GDM1 (cell line): ENCODE measurements around the gene FAM53A.

Source experiments
- DNase-seq: peaks from one replicate; lab custom pipeline; 2025; lab: John Stamatoyannopoulos, UW

Gene FAM53A

DNA sequence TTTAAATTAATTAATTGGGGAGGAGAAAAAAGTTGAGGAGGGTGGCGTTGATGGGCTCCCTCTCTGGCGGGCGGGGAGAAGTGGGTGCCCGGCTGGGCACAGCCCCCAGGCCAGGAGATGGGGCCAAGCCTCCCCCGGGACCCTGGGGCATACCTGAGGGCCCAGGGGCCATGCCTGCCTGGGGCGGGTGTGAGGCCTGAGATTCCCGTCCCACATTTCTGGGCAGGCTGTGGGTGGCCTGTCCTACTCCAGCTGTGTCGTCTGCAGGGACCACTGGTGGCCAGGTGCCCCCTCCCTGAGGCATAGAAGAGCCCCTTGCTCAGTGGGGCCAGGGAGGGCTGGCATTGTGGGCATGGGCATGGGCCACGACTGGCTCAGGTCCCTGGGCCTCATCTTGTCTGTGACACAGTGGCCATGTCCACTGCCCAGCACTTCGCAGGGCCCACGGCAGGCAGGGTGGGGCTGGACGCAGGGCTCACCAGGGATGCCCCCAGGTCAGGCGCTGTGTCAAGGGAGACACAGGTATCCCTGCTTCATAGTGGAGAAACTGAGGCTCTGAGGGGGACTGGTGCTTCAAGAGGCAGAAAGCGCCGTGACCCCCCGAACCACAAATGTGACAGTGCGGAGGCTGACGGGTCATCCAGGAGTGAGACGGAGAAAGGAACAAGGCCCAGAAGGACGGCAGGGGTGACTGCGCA, 60.1 kb downstream of the FAM53A start:
- DNase-seq, result no peak

DNA sequence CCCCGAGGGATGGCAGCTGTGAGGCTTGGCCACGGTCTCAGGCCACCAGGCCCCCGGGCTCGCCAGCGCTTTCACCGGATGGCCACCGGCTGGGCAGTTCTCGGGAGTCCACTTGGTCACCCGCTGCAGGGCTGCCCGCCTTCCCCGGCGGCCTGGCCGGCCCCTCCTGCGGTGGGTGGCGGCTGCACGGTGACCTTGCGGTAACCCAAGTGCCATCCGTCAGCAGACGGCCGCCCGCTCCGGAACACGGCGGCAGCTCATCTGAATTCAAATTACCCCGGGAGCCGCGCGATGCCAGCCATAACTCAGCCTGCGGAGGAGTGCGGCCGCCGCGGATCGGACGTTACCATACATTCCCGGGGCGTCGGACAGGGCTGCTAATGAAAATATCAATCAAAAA, 60.7 kb downstream of the FAM53A start:
- no peak for DNase-seq

DNA sequence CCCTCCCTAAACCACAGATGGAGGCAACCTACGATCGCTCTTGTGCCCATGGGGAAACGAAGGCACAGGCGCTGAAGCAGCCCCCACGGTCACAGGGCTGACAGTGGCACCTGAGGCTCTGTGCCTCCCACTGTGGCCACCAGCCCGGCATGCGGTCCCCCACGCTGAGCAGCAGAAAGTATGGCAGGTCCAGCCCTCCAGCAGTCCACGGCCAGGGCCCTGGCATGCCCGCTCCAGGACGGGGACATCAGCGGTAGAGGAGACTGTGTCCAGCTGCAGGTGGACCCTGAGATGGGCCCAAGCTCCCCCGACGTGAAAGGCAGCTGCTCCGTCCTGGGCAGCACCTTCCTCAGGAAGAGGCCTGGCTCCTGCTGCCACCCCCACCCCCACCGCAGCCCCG, 61.2 kb downstream of the FAM53A start:
- no peak for DNase-seq

DNA sequence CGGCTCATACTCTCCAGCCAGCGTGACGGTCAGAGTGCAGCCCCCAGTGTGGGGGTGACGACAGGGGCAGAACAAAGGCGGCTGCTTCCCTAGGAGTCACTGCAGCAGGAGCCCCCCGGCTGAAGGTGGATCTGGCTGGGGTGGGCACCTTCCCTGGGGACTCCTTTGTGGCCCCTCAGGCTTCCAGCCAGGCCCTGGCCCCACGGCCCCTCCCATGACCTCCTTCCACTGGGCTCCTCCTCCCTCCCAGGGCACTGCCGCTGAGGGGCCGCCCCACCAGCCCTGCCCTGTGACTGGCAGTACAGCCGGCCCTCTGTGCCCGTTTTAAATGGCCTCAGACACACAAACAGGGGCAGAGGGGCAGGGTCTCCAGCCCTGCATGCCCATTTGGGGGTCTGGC, 61.9 kb downstream of the FAM53A start:
- no peak for DNase-seq

DNA sequence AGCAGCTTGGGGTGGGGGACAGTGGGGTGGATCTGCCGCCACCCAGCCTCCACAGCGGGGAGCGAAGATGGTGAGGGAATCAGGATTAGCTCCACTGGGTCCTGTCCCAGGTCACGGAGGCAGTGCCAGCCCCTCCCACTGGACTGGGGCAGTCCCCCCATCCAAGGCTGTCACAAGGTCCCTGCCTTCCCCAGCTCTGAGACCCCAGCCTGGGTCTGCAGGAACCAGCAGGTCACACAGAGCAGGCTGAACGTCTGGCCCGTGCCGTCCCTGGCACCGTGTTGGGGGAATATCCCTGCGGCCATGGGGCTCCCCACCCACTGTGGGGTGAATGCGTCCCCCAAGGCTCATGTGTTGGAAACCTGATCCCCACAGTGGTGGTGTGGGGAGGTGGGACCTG, 62.6 kb downstream of the FAM53A start:
- no peak for DNase-seq

DNA sequence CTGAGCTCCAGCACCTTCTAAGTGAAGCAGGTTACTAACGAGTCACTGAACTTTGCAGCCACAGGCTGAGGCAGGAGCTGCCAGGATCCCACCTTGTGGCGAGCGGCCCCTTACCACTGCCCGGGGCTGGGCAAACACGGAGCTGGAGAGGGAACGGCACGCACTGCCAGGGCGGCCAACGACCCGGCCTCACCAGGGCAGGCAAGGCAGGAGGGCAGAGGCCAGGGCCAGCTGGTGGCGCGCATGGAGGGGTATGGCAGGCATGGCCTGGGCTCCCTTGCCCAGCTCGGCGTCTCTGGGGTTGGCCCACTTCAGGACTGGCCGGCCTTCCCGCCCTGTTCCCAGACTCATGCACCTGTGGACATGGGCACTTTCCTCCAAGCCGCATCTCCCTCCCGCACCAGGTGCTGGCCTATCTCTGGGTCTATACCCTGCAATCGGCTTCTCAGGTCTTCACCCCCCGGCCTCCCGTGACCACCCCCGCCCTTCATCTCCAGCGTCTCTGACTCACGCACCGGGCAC, 64.9 kb downstream of the FAM53A start:
- DNase-seq, result no peak

DNA sequence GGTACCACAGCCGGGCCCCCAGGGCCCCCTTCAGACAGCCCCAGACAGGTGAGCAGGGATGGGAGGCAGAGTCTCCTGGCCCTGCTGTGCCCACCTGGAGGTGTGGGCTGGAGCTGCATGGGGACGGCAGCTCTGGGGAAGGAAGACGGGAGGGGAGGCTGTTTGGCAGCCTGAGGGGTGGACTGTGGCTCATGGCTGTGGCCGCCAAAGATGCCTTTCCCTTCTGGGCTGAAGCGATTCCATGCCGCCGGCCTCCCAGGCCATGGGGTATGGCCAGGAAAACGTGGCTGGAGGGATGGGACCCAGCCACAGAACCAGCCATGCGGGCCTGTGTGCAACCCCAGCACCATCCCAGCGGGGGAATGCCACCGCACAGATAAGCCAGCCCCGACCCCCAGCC, 65.7 kb downstream of the FAM53A start:
- DNase-seq, result no peak

DNA sequence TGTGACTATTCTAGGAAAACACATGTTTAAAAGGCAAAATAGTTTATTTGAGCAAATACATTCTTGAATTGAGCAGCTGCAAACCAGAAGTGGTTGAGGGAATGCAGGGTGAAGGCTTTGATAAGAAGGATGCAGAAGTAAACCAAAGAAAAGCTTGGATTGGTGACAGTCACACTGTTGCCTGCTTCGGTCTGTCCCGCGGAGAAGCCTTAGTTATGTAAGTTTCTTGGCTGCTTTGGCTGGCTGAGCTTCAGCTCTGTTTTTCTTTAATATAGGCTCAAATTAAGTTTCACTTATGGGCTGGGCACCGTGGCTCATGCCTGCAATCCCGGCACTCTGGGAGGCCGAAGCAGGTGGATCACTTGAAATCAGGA, 67.6 kb downstream of the FAM53A start:
- no peak for DNase-seq

DNA sequence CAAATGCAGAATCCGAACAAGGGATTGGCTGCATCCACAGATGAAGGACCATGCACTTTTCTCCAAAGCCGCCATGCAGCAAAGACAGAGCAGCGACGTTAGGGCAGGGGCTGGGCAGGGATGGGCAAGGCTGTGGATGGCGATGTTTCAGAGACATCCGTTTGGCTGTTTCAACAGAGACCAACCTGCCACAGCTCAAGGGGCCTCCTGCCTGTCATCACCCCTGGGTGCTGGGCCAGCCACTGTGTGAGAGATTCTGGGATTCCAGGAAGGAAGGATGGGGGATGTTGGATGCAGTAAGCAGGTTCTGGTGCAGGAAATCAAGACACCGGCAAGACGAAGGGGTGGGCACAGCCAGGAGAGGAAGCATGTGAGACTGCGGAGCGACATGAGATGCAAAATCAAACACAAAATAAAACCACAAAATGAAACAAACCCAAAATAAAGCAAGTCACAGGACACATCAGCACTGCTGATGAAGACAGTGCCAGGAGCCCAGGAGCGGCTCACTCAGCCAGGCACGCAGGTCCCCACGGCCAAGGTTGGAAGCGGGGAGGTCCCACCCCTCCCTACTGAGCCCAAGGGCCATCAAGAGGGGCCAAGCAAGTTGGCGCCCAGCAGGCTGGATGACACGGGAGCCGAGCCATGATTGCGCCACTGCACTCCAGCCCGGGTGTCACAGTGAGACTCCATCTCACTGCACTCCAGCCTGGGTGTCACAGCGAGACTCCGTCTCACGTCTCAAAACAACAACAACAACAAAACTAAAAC, 68.1 kb downstream of the FAM53A start:
- no peak for DNase-seq

DNA sequence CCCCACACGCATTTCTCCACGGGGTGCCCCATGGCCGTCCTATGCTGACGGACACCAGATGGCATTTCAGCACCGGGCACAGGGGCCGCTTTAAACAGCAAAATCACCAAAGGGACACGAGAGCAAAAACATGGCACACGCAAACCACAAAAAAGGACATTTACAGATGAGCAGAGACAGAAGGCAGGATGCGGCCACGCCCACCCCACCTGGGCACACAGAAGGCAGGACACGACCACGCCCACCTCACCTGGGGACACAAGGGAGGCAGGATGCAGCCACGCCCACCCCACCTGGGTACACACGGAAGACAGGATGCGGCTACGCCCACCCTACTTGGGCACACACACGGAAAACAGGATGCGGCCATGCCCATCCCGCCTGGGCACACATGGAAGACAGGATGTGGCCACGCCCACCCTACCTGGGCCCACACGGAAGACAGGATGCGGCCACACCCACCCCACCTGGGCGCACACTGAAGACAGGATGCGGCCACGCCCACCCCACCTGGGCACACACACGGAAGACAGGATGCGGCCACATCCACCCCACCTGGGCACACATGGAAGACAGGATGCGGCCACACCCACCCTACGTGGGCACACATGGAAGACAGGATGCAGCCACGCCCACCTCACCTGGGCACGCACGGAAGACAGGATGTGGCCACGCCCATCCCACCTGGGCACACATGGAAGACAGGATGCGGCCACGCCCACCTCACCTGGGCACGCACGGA, 69.1 kb downstream of the FAM53A start:
- no peak for DNase-seq

DNA sequence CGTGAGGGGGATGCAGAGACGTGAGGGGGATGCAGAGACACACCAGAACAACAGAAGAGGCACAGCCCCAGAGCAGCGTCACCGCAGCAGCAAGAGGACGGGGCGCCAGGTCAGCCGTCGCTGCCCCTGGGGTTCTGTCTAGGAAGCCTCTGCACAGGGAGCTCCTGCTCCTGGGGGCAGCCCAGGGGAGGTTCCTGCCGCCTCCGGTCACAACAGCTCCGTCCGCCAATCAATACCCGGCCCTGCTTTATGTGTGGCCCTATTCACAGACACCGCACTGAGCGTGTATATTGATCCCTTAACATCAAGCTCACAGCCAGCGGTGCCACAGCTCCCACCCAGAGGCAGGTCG, 69.6 kb downstream of the FAM53A start:
- DNase-seq, result no peak

DNA sequence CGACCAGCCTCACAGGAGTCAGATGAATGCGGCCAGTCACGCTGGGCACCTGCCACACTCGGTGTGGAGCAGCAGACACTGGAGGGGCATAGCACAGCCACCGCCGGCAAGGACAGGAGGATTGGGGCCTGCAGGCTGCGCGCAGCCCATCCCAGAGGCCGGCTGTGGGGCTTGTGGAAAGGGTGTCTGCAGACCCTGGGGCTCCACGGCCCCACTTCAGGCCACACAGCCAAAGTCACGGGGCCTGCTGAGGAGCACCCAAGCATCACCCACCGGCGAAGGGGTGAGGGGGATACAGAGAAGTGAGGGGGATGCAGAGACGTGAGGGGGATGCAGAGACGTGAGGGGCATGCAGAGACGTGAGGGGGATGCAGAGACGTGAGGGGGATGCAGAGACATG, 70.1 kb downstream of the FAM53A start:
- DNase-seq, result no peak

DNA sequence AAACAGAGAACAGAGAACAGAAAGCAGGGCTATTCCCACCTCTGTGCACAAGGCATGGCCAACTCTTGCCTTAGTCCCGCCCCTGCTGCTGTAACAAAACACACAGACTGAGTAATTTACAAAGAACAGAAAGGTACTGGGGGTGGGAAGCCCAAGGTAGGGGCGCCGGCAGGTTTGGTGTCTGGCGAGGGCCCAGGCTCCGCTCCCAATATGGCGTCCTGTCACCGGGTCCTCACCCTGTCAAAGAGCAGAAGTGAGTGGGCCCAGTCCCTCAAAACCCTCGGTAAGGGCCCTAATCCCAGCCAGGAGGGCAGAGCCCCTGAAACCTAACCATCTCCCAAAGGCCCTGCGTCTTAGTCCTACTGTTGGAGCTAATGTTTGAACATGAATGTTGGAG, 71.0 kb downstream of the FAM53A start:
- no peak for DNase-seq

DNA sequence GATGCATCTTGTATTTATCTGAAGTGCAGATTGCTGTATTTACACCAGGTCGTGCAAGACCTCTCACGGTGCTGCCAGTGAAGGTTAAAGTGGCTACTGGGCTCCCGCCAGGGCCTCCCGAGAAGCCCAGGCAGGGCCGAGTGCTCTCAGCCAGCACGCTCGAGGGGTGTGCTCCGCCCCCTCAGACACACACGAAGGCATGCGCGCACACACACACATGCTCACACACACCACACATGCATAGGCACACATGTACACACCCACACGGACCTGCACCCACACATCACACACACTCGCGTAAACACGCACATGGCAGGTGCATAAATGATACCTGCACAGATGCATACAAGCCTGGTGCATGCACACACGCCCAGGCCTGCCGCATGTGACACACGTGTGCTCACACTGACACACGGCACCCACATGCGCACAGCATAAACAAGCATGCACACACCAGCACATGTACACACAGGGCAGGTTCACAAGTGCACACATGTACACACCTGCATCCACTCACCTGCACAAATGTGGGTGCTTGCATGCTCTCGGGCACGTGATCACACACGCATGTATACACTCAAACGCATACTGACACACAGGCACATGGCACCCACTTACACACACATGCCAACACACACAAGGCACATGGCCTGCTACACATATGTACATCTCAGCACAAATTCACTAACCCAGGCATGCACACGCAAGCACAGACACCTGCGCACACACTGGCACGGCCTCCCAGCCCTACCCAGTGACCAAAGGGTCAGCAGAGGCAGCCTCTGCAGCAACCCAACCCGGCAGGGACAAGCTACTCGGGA, 71.6 kb downstream of the FAM53A start:
- DNase-seq, result no peak

DNA sequence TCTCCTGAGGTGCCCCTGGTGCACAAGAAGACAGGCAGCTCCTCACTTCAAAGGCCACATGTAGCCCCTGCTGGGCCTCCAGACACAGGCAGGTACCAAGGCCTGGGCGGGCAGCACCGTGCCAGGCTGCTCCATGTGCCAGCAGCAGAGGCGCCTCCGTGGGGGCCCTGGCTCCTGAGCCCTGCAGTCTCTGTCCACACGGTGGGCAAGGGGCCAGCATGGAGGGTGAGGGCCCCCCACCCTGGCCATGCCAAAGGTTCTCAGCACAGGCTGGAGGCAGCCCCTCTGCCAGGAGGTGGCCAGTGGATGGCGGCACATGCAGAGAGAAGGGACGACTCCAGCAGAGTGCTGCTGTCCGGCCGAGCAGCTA, 72.6 kb downstream of the FAM53A start:
- DNase-seq, result no peak

DNA sequence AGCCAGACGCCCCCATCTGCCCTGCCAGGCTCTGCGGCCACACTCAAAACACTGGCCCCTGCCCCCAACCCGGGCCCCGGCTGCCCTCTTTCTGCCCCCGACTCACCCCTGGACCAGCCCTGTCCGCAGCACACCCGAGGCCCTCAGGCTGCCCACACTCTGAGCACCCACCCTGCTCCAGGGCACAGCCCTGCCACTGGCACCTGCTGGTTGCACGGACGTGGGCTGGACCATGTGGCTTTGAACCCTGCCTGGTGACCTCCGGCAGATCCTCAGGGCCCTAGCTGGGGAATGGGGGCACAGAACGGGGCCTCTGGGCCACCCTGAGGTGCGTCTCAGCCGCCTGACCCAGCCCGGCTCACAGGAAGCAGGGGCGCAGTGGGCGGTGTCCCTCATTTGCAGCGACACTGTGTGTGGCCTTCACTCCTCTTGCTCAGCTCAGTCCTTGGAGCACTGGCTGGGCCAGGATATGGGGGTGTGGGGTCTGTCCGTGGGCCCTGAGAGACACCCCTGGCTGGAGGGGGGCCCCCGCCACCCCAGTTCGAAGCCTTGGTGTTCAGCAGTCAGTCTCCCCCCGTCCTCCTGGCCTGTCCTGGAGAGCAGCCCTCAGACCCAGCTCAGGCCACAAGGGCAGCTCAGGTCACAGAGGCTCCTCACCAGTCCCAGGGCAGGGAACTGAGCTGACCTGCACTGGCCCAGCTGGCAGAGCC, 73.2 kb downstream of the FAM53A start:
- DNase-seq, result no peak

DNA sequence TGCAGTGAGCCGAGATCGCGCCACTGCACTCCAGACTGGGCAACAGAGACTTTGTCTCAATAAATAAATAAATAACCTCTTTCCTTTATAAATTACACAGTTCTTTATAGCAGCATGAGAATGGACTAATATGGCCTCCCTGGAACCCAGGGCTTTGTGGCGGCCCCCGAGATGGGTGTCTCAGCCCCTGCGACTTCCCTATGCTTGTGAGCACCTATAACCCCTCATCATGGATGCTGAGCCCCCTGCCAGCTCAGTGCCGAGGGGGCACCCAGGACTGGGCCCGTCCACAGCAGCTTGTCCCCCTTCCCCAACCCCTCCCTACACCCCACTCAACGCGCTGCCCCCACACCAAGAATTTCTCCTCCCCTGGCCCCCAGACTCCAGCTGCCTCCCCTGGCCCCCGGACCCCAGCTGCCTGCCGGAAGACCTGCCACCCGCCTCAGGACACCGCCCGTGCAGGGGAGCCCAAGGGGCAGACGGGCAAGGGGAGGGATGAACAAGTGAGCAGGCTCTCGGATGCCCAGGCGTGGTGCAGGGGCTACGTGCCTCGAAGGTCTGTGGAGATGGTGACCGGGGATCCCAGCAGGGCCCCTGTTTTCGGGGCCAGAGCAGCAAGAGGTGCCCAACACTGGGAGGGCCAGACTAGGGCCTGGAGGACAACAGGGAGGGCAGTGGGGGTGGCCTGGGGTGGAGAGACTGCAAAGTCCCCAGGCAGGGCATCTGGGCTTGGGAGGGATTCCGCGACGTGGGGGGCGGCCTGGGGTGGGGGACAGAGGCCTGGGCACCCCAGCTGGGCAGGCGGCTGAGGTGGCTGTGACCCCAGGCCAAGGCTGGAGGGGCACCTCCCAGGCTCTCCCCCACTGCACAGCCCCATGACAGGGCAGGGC, 74.0 kb downstream of the FAM53A start:
- DNase-seq, result no peak

DNA sequence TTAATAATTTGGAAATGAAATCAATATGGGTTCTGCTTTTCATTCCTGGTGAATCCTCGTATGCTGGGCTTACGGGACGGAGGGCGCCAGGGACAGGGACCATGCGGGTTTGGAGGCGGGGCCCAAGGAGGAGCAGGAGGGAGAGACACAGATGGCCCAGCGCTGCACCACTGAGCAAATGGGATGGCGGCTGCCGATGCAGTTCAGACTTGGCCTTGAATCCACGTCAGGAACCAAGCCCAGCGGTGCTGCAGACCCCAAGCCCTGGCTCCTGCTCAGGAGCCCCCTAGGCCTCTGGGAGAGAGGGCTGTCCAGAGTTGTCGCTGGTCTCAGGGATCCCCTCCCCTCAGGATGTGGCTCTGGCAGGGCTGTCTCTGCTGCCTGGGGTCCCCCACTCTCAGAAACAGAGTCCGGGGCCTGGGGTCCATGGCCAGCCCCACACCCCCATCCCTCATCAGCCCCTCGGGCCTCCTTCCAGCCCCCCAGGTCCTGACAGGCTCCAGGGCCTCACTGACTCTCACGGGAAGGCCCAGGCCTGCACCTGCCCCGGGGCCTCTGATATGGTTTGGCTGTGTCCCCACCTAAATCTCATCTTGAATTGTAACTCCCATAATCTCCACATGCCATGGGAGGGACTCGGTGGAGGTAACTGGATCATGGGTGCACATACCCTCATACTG, 75.2 kb downstream of the FAM53A start:
- DNase-seq, result no peak

DNA sequence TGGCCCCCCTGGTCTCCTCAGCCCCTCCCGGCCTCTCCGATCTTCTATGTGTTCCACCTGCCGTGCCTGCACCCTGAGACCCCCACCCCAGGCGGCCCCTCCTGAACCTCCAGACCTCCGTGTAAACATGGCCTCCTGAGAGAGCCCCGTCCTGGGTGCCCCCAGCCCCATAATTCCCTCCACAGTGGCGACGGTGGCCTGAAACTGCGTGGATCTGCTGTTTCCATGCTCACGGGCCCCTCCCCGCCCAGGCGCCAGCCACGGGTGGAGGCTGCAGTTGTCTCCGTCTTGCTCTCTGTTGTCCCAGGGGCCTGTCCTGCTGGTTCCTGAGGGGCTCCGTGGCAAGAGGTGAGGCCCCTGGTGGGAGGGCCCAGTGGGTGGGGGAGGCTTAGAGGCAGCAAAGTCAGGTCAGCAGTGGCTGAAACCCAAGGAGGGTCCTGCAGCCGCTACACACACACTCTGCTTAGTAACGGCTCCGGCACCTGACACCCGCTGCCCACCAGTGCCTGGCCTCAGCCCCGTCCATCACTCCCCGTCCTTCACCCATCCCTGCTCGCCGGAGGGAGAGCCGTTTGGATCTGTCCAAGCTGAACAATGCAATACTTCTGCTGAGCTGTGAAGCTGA, 75.8 kb downstream of the FAM53A start:
- no peak for DNase-seq
